IPS-18a (cell line): ENCODE measurements around the gene PIK3C2G.

Source experiments
- H3K27ac ChIP-seq: one replicate; pipeline ENCODE4 v1.5.1; 2013; ENCODE audit warnings: low read length
- H3K27me3 ChIP-seq: one replicate; pipeline ENCODE4 v1.6.1; 2013; ENCODE audit warnings: mild to moderate bottlenecking, low read length; ENCODE audit not compliant: control insufficient read depth, insufficient read depth
- H3K36me3 ChIP-seq: one replicate; pipeline ENCODE4 v1.6.1; 2013; ENCODE audit warnings: low read depth, low read length; ENCODE audit not compliant: control insufficient read depth
- H3K4me1 ChIP-seq: one replicate; pipeline ENCODE4 v1.6.1; 2013; ENCODE audit warnings: low read depth, low read length; ENCODE audit not compliant: control insufficient read depth
- H3K4me3 ChIP-seq: one replicate; pipeline ENCODE4 v1.5.1; 2013; ENCODE audit warnings: low read length
- H3K9ac ChIP-seq: one replicate; pipeline ENCODE4 v1.6.1; 2013; ENCODE audit warnings: mild to moderate bottlenecking, low read length, moderate library complexity
- H3K9me3 ChIP-seq: one replicate; pipeline ENCODE4 v1.6.1; 2013; ENCODE audit warnings: low read depth, low read length; ENCODE audit not compliant: control insufficient read depth

PIK3C2G gene

GRCh38 chr12:18576648-18577047, 315.3 kb downstream of the PIK3C2G start:
- H3K36me3 ChIP-seq: no peaks in the 10 kb centered on the region
- no peak overlapping the region for H3K9ac ChIP-seq
- no peak overlapping the region for H3K27ac ChIP-seq
- no peaks in the 10 kb centered on the region for H3K9me3 ChIP-seq
- no peaks in the 10 kb centered on the region for H3K27me3 ChIP-seq
- H3K4me1 ChIP-seq: no peaks in the 10 kb centered on the region
- H3K4me3 ChIP-seq: no peak overlapping the region

GRCh38 chr12:18578191-18578590, 316.9 kb downstream of the PIK3C2G start:
- H3K27me3 ChIP-seq: no peaks in the 10 kb centered on the region
- no peak overlapping the region for H3K4me3 ChIP-seq
- H3K9me3 ChIP-seq: no peaks in the 10 kb centered on the region
- no peaks in the 10 kb centered on the region for H3K4me1 ChIP-seq
- no peaks in the 10 kb centered on the region for H3K36me3 ChIP-seq
- no peak overlapping the region for H3K9ac ChIP-seq
- no peak overlapping the region for H3K27ac ChIP-seq

GRCh38 chr12:18580291-18580690, 319.0 kb downstream of the PIK3C2G start:
- H3K27me3 ChIP-seq: no peaks in the 10 kb centered on the region
- no peak overlapping the region for H3K9ac ChIP-seq
- no peak overlapping the region for H3K27ac ChIP-seq
- H3K4me1 ChIP-seq: no peaks in the 10 kb centered on the region
- no peaks in the 10 kb centered on the region for H3K36me3 ChIP-seq
- no peaks in the 10 kb centered on the region for H3K9me3 ChIP-seq
- no peak overlapping the region for H3K4me3 ChIP-seq

GRCh38 chr12:18580706-18581105, 319.4 kb downstream of the PIK3C2G start:
- H3K9me3 ChIP-seq: no peaks in the 10 kb centered on the region
- H3K27me3 ChIP-seq: no peaks in the 10 kb centered on the region
- H3K4me1 ChIP-seq: no peaks in the 10 kb centered on the region
- no peaks in the 10 kb centered on the region for H3K36me3 ChIP-seq
- no peak overlapping the region for H3K4me3 ChIP-seq
- H3K9ac ChIP-seq: no peak overlapping the region
- no peak overlapping the region for H3K27ac ChIP-seq

DNA sequence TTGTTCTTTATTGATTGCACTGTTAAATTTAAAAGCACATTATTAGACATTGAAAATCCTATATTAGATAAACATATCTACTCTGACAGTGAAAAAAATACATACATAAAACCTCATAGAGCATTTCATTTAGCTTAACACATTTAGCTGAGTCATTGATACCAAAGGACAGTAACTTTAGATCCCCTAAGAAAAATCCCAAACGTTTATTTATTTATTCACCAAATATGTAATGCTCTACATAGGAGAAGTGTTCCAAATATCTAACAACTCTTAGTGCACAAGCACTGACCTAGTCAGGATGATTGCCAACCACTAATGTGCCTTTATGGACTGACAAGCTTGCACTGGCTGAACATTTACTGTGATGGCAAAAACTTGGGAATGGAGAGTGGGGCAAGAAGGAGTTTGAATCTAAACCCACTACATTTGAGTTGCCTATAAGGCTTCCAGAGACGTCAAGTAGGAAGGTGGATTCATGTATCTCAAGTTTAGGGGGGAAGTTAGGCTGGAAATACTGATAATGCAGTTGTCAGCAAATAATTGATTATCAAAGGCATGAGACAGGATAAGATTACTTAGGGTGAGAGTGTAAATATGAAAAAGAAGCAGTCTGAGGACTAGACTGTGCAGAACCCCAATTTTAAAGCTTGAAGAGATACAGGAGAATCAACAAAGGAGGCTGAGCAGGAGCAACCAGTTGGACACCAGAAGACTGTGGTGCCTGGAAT, 320.1 kb downstream of the PIK3C2G start:
- no peaks in the 10 kb centered on the region for H3K36me3 ChIP-seq
- no peaks in the 10 kb centered on the region for H3K4me1 ChIP-seq
- H3K9me3 ChIP-seq: no peaks in the 10 kb centered on the region
- H3K4me3 ChIP-seq: no peak overlapping the region
- H3K27ac ChIP-seq: no peak overlapping the region
- no peaks in the 10 kb centered on the region for H3K27me3 ChIP-seq
- no peak overlapping the region for H3K9ac ChIP-seq

DNA sequence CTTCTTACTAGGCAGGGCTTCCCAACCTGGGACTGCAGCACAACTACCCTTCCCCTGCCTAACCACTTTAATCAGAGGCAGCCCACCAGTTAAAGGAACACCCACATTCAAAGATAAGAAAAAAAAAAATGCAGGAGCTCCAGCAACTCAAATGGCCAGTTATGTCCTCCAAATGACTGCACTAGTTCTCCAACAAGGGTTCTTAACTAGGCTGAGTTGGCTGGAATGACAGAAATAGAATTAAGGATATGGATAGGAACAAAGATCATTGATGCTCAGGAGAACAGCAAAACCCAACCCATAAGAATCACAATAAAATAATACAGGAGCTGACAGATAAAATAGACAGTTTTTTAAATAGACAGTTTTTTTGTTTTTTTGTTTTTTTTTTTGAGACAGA, 322.3 kb downstream of the PIK3C2G start:
- Histone ChIP-seq H3K27me3 (no peaks in the 10 kb centered on the region), H3K9me3 (no peaks in the 10 kb centered on the region), H3K36me3 (no peaks in the 10 kb centered on the region), H3K4me3 (no peak overlapping the region), H3K9ac (no peak overlapping the region), H3K4me1 (no peaks in the 10 kb centered on the region), H3K27ac (no peak overlapping the region)

GRCh38 chr12:18586581-18586980, 325.3 kb downstream of the PIK3C2G start:
- no peaks in the 10 kb centered on the region for H3K4me1 ChIP-seq
- no peaks in the 10 kb centered on the region for H3K36me3 ChIP-seq
- no peaks in the 10 kb centered on the region for H3K27me3 ChIP-seq
- H3K9ac ChIP-seq: no peak overlapping the region
- no peaks in the 10 kb centered on the region for H3K9me3 ChIP-seq
- no peak overlapping the region for H3K27ac ChIP-seq
- no peak overlapping the region for H3K4me3 ChIP-seq

- no peaks in the 10 kb centered on the region for H3K9me3 ChIP-seq
- H3K27me3 ChIP-seq: no peaks in the 10 kb centered on the region
- H3K27ac ChIP-seq: no peak overlapping the region
- H3K4me1 ChIP-seq: no peaks in the 10 kb centered on the region
- H3K9ac ChIP-seq: no peak overlapping the region
- no peaks in the 10 kb centered on the region for H3K36me3 ChIP-seq
- H3K4me3 ChIP-seq: no peak overlapping the region
Measured at GRCh38 chr12:18589316-18589715, 328.0 kb downstream of the PIK3C2G start.

- Histone ChIP-seq H3K36me3 (no peaks in the 10 kb centered on the region), H3K4me3 (no peak overlapping the region), H3K9ac (no peak overlapping the region), H3K4me1 (no peaks in the 10 kb centered on the region), H3K27ac (no peak overlapping the region), H3K9me3 (no peaks in the 10 kb centered on the region), H3K27me3 (no peaks in the 10 kb centered on the region)
Measured at GRCh38 chr12:18591473-18591872, 330.2 kb downstream of the PIK3C2G start.

DNA sequence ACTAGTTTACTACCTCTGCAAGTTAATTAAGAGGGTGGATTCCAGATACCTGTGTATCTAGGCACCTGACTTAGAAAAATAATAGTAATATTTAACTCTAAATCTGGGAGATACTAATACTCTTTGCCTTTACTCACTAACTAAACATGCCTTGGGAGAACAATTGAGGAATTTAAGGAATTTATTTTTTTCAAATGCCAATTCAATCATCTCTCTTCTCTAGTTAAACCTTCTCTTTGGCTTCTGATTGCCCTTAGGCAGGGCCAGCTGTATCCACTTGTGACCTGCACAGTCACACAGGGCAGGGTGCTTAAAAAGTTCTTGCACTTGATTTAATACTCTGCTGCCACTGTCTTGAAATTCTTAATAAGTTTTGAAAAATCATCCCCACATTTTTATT, 334.1 kb downstream of the PIK3C2G start:
- H3K36me3 ChIP-seq: no peaks in the 10 kb centered on the region
- H3K9me3 ChIP-seq: no peaks in the 10 kb centered on the region
- H3K27me3 ChIP-seq: no peaks in the 10 kb centered on the region
- H3K4me3 ChIP-seq: no peak overlapping the region
- H3K27ac ChIP-seq: no peak overlapping the region
- H3K9ac ChIP-seq: no peak overlapping the region
- no peaks in the 10 kb centered on the region for H3K4me1 ChIP-seq

DNA sequence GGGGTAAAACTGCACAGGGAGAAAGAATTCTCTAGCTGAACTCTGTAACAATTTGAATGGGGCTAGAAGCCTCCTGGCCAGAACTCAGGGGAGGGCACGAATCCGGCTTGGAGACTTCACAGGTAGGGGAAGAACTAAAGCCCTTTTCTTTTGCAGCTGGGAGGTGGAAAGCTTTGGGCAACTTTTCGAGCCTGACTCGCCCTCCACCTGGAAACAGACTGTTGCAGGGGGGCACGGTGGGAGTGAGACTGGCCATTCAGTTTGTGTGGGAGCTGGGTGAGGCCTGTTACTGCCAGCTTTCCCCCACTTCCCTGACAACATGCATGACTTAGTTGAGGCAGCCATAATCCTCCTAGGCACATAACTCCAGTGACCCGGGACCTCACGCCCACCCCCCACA, 340.6 kb downstream of the PIK3C2G start:
- Histone ChIP-seq H3K36me3 (no peaks in the 10 kb centered on the region), H3K9ac (no peak overlapping the region), H3K27ac (no peak overlapping the region), H3K4me3 (no peak overlapping the region), H3K9me3 (no peaks in the 10 kb centered on the region), H3K27me3 (no peaks in the 10 kb centered on the region), H3K4me1 (peaks cover 4% of the 10 kb centered on the region)

GRCh38 chr12:18612971-18613370, 351.7 kb downstream of the PIK3C2G start:
- no peaks in the 10 kb centered on the region for H3K9me3 ChIP-seq
- no peak overlapping the region for H3K27ac ChIP-seq
- H3K27me3 ChIP-seq: no peaks in the 10 kb centered on the region
- no peaks in the 10 kb centered on the region for H3K36me3 ChIP-seq
- no peak overlapping the region for H3K9ac ChIP-seq
- no peaks in the 10 kb centered on the region for H3K4me1 ChIP-seq
- H3K4me3 ChIP-seq: no peak overlapping the region
